ENCODE measurements around the gene GLI3. TPM values are rescaled to one million over a fixed set of nuclear protein-coding genes. Genes with fewer than 3 reads are reported as not detected.
A peak's percentile ranks its signal among the peaks of the same experiment; 100 is the strongest.

Gene GLI3
- total RNA-seq, 1 donor from 2014 or later = 1.6 TPM

- no peak for DNase-seq (ENCODE audit: low read depth)
Measured at GRCh38 chr7:42039921-42040320, 197.1 kb downstream of the GLI3 start.

- no peak for DNase-seq (ENCODE audit: low read depth)
Measured at GRCh38 chr7:42035210-42035609, 201.8 kb downstream of the GLI3 start.

DNA sequence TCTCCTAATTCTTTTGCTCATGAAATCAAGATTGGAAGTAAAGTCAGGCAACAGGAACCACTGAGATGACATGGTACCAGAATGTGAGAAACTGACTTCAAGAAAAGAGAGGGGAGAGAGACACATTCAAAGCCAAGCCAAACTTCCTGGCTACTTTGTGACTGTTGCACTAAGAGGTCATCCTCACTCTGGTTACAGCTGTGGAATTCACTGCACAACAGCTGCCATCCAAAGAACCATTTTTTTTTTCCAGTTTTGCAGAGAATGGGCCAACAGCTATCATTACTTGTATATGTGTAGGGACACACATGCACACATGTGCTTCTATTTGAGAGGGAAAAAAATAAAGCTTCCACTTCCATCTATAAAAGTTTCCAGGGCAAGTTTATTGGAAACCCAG lies 203.5 kb downstream of the GLI3 start:
- DNase-seq (ENCODE audit: low read depth) = no peak

- no peak for DNase-seq (ENCODE audit: low read depth)
Measured at GRCh38 chr7:42029405-42029804, 207.6 kb downstream of the GLI3 start.

DNA sequence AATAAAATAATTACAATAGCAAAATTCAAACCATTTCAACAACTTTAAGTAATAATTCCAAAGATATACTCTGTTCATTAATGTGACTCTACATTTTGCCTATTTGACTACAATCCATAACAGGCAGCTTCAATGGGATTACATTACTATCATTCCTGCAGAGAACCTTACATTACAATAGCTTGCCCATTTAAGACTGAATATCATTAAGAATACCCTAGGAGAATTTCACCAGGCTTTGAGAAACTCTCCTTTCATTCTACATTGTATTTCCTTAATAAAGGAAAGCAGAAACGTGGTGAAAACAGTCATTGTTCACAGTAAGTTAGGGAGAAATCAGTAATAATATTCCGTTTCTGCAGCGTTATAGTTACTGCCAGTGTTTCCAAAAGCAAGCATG lies 209.5 kb downstream of the GLI3 start:
- no peak for DNase-seq (ENCODE audit: low read depth)

GRCh38 chr7:42026622-42027197 lies 210.3 kb downstream of the GLI3 start:
- no peak for DNase-seq (ENCODE audit: low read depth)

DNA sequence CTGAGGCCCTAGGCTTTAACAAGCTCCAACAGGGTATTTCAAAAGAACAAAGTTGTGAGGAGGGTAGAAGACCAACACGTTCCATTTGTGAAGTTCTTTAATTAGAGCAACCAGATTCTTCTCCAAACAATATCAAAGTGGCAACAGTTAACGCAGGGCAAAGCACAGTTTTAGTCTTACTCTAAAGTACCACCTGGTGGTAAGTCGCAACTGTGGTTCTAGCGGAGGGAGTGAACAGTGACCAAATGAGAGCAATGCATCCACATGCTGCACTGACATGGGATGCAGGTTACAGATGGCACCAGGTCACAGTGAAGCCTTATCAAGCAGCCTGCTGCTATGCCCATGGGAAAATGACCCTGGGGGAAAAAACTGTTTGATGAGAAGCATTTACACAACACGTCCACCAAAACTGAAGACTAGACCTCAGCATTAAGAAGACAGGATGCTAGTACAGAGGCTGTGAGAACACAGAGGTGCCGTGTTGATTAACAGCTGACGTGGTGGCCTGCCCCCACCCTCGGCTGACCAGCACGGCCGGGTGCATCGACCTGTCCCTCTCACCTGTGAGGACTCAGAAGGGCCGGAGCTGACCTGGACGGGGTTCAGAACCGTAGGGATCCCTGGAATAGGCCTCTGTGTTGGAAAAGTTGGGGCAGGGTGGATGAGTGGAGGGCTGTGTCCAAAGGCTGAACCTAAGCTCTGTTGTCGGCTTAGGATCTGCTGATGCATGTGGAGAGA lies 211.2 kb downstream of the GLI3 start:
- DNase-seq (ENCODE audit: low read depth) = no peak

GRCh38 chr7:42024537-42024936 lies 212.5 kb downstream of the GLI3 start:
- no peak for DNase-seq (ENCODE audit: low read depth)

GRCh38 chr7:42023262-42023661 lies 213.7 kb downstream of the GLI3 start:
- no peak for DNase-seq (ENCODE audit: low read depth)

DNA sequence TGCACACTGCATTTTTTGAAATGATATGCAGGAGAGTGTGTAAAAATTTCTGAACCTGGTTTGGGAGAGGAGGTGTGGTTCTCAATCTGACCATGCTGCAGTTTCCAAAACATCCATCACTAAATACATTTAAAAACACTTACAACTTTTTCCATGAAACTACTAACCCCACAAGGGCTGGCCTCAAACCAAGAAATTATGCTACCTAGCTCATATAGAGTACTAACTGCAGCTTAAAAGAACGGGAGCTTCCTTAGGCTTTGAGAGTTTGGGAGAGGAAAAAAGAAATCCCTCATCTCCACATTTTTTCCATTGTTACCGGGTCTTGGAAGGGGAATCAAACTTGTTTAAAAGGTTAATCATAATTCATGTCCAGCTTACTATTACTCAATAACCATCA lies 214.2 kb downstream of the GLI3 start:
- DNase-seq (ENCODE audit: low read depth) = no peak

- no peak for DNase-seq (ENCODE audit: low read depth)
Measured at GRCh38 chr7:42022056-42022455, 215.0 kb downstream of the GLI3 start.

DNA sequence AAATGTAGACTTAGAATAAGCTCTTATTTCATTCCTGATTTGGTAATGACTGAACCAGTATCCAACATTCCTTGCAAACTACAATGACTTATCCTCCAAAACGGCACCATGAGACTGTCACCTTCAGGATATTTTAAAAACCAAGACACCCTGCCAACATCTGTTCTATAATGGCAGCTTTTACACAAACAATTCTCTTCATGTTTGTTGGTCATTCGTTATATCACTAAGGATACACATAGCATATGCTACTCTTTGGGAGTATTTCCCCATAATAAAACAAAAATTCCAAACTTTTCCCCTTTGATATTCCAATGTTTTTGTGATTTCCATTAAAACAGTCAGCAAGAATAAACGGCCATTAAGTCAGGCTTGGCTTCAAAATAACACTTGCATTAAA lies 215.4 kb downstream of the GLI3 start:
- DNase-seq (ENCODE audit: low read depth) = no peak

DNA sequence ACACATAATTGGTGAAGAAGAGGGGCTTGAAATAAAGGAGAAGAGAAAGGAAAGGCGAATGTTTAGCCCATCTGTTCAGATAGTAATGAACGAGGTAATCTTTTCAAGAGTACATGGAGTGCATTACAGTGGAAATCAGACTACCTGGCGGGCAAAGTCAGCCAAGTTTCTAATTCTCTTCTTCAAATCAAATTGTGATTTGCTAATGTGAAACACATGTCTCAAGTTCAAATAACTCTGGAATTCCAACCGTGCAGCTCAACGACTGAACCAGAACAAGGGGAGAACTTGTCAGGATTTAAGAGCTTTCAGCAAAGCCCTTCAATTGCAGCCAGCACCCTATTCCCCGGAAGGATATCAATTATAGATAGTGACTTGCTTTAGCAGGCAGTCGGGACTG lies 216.9 kb downstream of the GLI3 start:
- peak; percentile 30 for DNase-seq (ENCODE audit: low read depth)

GRCh38 chr7:42017349-42017986 lies 219.5 kb downstream of the GLI3 start:
- no peak for DNase-seq (ENCODE audit: low read depth)

GRCh38 chr7:42016517-42016916 lies 220.5 kb downstream of the GLI3 start:
- no peak for DNase-seq (ENCODE audit: low read depth)

GRCh38 chr7:42014625-42015618 lies 222.1 kb downstream of the GLI3 start:
- peak; percentile 24 for DNase-seq (ENCODE audit: low read depth)

- DNase-seq (ENCODE audit: low read depth) = peak; percentile 36
Measured at GRCh38 chr7:42012786-42013360, 224.1 kb downstream of the GLI3 start.

GRCh38 chr7:42012313-42012712 lies 224.7 kb downstream of the GLI3 start:
- no peak for DNase-seq (ENCODE audit: low read depth)

- DNase-seq (ENCODE audit: low read depth) = no peak
Measured at GRCh38 chr7:42011846-42012245, 225.2 kb downstream of the GLI3 start.

- peak; percentile 36 for DNase-seq (ENCODE audit: low read depth)
Measured at GRCh38 chr7:42010751-42011150, 226.3 kb downstream of the GLI3 start.

DNA sequence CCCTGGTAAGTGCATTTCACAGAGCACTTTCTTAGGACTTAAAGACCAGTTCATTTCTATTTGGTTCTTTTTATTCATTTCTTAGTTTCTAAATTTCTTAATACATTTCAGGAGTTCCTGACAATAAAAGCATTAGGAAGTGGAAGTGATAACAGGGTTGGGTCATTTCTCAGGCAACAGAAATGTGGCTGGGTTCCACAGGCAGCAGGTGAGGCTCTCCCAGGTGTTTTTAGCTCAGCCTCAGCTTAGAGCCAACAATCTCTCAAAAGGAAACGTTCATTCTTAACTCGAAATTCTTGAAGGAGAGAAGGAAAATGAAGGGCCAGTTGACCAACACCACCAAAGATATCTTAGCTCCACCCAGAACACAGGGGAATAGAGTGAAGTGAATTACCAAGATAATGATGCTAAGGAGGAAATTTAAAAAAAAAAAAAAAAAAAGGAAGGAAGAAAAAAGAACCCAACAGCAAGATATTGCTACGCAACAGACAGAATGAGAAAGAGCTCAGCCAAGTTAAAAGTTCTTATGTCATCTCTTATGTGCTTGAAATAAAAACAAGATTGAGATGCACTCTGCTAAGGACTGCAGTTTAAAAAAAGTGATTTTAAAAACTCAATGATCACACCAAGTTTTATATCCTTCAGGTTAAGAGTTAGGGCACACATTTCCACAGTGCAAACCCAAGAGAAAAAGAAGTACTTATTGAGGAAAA lies 230.1 kb downstream of the GLI3 start:
- DNase-seq (ENCODE audit: low read depth) = no peak

Measured in renal cortical epithelial cell (primary cell).